AG04450 (cell line): ENCODE results near the gene PIM3. TPM values are rescaled to one million over a fixed set of nuclear protein-coding genes. Genes with fewer than 3 reads are reported as not detected.
"Not testable (repeated sequence)": the region's sequence is repeated elsewhere in the genome, so short reads cannot be mapped to it uniquely, and the experiment has no call there.

Experiments
- CTCF ChIA-PET: fragments of 300-600, 350-600 bp; formaldehyde crosslinking; extraction: SDS; loops from one replicate; lab custom pipeline; 2022; ENCODE audit warnings: antibody characterized with exemption, inconsistent platforms; lab: Charles Lee
- POLR2A ChIA-PET: fragments of 350-600 bp; formaldehyde crosslinking; extraction: SDS; loops from one replicate; lab custom pipeline; 2021; ENCODE audit warnings: antibody characterized with exemption, inconsistent platforms; lab: Yijun Ruan, JAX
- DNase-seq: peaks from one replicate; pipeline ENCODE4 v3.0.0-alpha.2; 2011; ENCODE audit warnings: low read depth, low spot score
- H3K27ac ChIP-seq: one replicate; pipeline ENCODE4 v1.5.1; 2012; ENCODE audit warnings: low read depth, low read length, control low read depth
- H3K27me3 ChIP-seq: one replicate; pipeline ENCODE4 v1.6.0; 2012; ENCODE audit warnings: low read length; ENCODE audit not compliant: control insufficient read depth, insufficient read depth
- H3K4me3 ChIP-seq: 2 replicates; pipeline ENCODE4 v1.5.1; 2011; ENCODE audit warnings: mild to moderate bottlenecking, low read depth, low read length, control low read depth
- H3K9me3 ChIP-seq: 2 replicates; pipeline ENCODE4 v1.5.1; 2012; ENCODE audit warnings: low read length; ENCODE audit not compliant: control insufficient read depth, insufficient read depth
- polyA plus RNA-seq: library from polyadenylated mRNA; depleted of rRNA; stranded (reverse); fragments of >200 nt; gene quantifications from 2 replicates; pipeline ENCODE4 v1.2.3, GENCODE V29; 2011
- TF ChIP-seq, protein P1 (sequence below): IDR thresholded peaks from 2 replicates; pipeline ENCODE4 v1.5.1; 2011; ENCODE audit warnings: low read depth, low read length, control low read depth, inconsistent platforms

PIM3 gene
- polyA plus RNA-seq, 1 experiment, result 6.1 TPM

- Histone ChIP-seq H3K4me3 (no peak overlapping the region), H3K27ac (no peak overlapping the region), H3K27me3 (no peaks in the 10 kb centered on the region), H3K9me3 (peaks cover 6% of the 10 kb centered on the region; the same call in 1 of the 2 replicates)
- TF ChIP-seq, protein P1, sequence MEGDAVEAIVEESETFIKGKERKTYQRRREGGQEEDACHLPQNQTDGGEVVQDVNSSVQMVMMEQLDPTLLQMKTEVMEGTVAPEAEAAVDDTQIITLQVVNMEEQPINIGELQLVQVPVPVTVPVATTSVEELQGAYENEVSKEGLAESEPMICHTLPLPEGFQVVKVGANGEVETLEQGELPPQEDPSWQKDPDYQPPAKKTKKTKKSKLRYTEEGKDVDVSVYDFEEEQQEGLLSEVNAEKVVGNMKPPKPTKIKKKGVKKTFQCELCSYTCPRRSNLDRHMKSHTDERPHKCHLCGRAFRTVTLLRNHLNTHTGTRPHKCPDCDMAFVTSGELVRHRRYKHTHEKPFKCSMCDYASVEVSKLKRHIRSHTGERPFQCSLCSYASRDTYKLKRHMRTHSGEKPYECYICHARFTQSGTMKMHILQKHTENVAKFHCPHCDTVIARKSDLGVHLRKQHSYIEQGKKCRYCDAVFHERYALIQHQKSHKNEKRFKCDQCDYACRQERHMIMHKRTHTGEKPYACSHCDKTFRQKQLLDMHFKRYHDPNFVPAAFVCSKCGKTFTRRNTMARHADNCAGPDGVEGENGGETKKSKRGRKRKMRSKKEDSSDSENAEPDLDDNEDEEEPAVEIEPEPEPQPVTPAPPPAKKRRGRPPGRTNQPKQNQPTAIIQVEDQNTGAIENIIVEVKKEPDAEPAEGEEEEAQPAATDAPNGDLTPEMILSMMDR, result no peak
- no peak for DNase-seq
- CTCF ChIA-PET, result no interaction called here
- POLR2A ChIA-PET, result no interaction called here
Observed at GRCh38 chr22:49975543-49976389, 15.2 kb downstream of the PIM3 start.

- POLR2A ChIA-PET, result interaction anchor here (0.6 kb wide), 1 partner anchor 287 kb away, joined by 3 read pairs; no protein-coding TSS in a partner anchor
- Histone ChIP-seq H3K27ac (no peak overlapping the region), H3K9me3 (peaks cover 6% of the 10 kb centered on the region; the same call in 1 of the 2 replicates), H3K4me3 (no peak overlapping the region), H3K27me3 (no peaks in the 10 kb centered on the region)
- TF ChIP-seq, protein P1, result no peak
- CTCF ChIA-PET, result interaction anchor here (0.9 kb wide), 1 partner anchor 54 kb away, joined by 3 read pairs; no protein-coding TSS in a partner anchor
- DNase-seq, result no peak
Observed at GRCh38 chr22:49976439-49977175, 16.0 kb downstream of the PIM3 start.

DNA sequence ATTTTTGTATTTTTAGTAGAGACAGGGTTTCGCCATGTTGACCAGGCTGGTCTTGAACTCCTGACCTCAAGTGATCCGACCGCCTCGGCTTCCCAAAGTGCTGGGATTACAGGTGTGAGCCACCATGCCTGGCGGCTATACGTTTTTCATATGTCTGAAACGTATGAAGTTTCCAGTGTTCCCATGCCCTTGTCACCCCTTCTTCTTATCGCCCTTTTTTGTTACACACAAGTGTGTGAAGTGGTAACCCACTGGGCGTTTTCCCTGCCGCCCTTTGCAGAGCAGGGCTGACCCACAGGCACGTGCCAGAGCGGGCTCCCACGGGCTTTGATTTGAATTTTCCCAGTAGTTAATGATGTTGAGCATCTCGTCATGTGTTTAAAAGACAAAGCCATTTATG, 17.0 kb downstream of the PIM3 start:
- H3K4me3 ChIP-seq, result no peak overlapping the region
- H3K27ac ChIP-seq, result no peak overlapping the region
- ChIA-PET CTCF (interaction anchor here (0.9 kb wide), 1 partner anchor 53 kb away, joined by 3 read pairs; no protein-coding TSS in a partner anchor), POLR2A (no interaction called here)
- TF ChIP-seq, protein P1, result no peak
- peaks cover 8% of the 10 kb centered on the region for H3K9me3 ChIP-seq
- no peak for DNase-seq
- H3K27me3 ChIP-seq, result peaks cover under 1% of the 10 kb centered on the region

DNA sequence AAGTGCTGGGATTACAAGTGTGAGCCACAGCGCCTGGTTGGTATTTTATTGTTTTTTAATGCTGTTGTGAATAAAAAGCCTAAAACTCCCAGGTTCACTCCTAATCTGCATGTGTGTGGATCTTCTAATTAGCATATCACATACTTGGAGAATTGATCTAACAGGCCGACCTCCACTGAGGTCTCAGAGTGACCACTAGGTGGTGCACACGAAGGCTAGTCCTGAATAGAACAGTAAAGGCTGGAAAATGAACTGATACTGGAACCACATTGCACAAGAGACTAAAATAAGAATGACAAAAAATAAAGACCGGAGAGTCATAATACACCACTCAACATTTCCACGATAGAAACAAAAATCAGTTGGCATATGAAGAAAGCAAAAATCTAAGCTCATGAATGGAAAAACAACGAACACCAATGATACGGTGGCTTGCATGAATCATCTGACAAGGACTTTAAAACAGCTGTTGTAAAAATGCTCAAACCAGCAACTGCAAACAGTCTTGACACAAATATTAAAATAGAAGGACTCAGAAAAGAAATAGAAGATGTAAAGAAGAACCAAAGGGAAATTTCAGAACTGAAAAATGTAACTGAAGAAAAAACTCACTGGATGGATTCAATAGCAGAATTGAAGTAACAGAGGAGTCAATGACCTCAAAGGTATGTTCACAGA, 19.2 kb downstream of the PIM3 start:
- no peak for DNase-seq
- TF ChIP-seq, protein P1, result peak; percentile 53
- H3K27me3 ChIP-seq, result peaks cover 14% of the 10 kb centered on the region
- no peak overlapping the region for H3K4me3 ChIP-seq
- peaks cover 13% of the 10 kb centered on the region for H3K9me3 ChIP-seq
- POLR2A ChIA-PET, result no interaction called here
- no peak overlapping the region for H3K27ac ChIP-seq
- CTCF ChIA-PET, result interaction anchor here (0.7 kb wide), 1 partner anchor 15 kb away, joined by 3 read pairs; no protein-coding TSS in a partner anchor

DNA sequence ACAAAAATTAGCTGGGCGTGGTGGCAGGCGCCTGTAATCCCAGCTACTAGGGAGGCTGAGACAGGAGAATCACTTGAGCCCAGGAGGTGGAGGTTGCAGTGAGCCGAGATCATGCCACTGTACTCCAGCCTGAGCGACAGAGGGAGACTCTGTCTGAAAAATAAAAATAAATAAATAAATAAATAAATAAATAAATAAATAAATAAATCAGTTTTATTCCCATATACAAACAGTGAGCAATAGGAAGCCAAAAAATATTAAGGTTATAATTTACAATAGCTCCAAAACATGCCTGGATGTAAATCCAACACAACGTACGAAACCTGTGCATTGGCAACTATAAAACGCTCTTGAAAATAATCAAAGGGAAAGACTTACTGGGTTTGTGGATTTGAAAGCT, 21.2 kb downstream of the PIM3 start:
- H3K27me3 ChIP-seq, result peaks cover 27% of the 10 kb centered on the region
- H3K27ac ChIP-seq, CTCF ChIA-PET, POLR2A ChIA-PET, H3K4me3 ChIP-seq, DNase-seq: not testable (repeated sequence)
- peaks cover 13% of the 10 kb centered on the region for H3K9me3 ChIP-seq
